OCI-LY7 (cell line): Measurements from ENCODE around the gene ZFHX3. TPM values are rescaled to one million over a fixed set of nuclear protein-coding genes. Genes with fewer than 3 reads are reported as not detected.

ENCODE experiments used
- BruUV-seq: library from RNA; stranded (reverse); fragments of 400-500 nt; replicated peaks from 2 replicates; lab custom pipeline; 2021; lab: Mats Ljungman, UMichigan
- CTCF ChIA-PET: fragments of 300-600 bp; sonication (Branson Sonifier 250); formaldehyde crosslinking; loops from one replicate; lab custom pipeline; 2022; ENCODE audit warnings: antibody characterized with exemption; ENCODE audit not compliant: unreplicated experiment; lab: Charles Lee
- POLR2A ChIA-PET: fragments of 300-600 bp; sonication (Branson Sonifier 250); formaldehyde crosslinking; loops from one replicate; lab custom pipeline; 2022; ENCODE audit warnings: antibody characterized with exemption; lab: Charles Lee
- DNase-seq: peaks from one replicate; pipeline ENCODE4 v3.0.0-alpha.2; 2015; ENCODE audit warnings: low spot score
- H2AFZ ChIP-seq: fragments of 200-600 bp; sonication (generic), shearing (Covaris generic); 2 replicates; pipeline ENCODE4 v1.6.1; 2014; ENCODE audit warnings: mild to moderate bottlenecking, antibody characterized with exemption, low read length, moderate library complexity
- H3K27ac ChIP-seq: fragments of 200-600 bp; sonication (generic); 2 replicates; pipeline ENCODE4 v1.5.1; 2014; ENCODE audit warnings: mixed run types, low read depth, mild to moderate bottlenecking, moderate library complexity, low read length, inconsistent platforms; ENCODE audit not compliant: poor library complexity, severe bottlenecking
- H3K36me3 ChIP-seq: fragments of 200-600 bp; sonication (generic); 2 replicates; pipeline ENCODE4 v1.6.1; 2014; ENCODE audit warnings: mild to moderate bottlenecking, antibody characterized with exemption, low read length, moderate library complexity, mixed read lengths; ENCODE audit not compliant: insufficient read depth
- H3K4me1 ChIP-seq: fragments of 200-600 bp; sonication (generic); 2 replicates; pipeline ENCODE4 v1.5.1; 2014; ENCODE audit warnings: mild to moderate bottlenecking, low read length; ENCODE audit not compliant: insufficient read depth, poor library complexity, severe bottlenecking
- H3K4me2 ChIP-seq: fragments of 200-600 bp; sonication (generic); 2 replicates; pipeline ENCODE4 v1.6.1; 2014; ENCODE audit warnings: mild to moderate bottlenecking, low read length
- H3K4me3 ChIP-seq: fragments of 200-600 bp; sonication (generic); 2 replicates; pipeline ENCODE4 v1.5.1; 2014; ENCODE audit warnings: mild to moderate bottlenecking, low read depth, low read length; ENCODE audit not compliant: poor library complexity, severe bottlenecking
- H3K79me2 ChIP-seq: fragments of 200-600 bp; sonication (generic); 2 replicates; pipeline ENCODE4 v1.6.1; 2016; ENCODE audit warnings: low read depth, mild to moderate bottlenecking, low read length, moderate library complexity, mixed read lengths; ENCODE audit not compliant: insufficient read depth
- H3K9me2 ChIP-seq: fragments of 200-600 bp; sonication (generic); 2 replicates; pipeline ENCODE4 v1.6.1; 2016; ENCODE audit warnings: mild to moderate bottlenecking, low read length, mixed read lengths; ENCODE audit not compliant: insufficient read depth
- H3K9me3 ChIP-seq: fragments of 200-600 bp; sonication (generic); 2 replicates; pipeline ENCODE4 v1.6.1; 2014; ENCODE audit warnings: mild to moderate bottlenecking, mixed run types, low read length, mixed read lengths
- H4K20me1 ChIP-seq: fragments of 200-600 bp; sonication (generic); 2 replicates; pipeline ENCODE4 v1.6.1; 2014; ENCODE audit warnings: mild to moderate bottlenecking, antibody characterized with exemption, low read length, moderate library complexity, mixed read lengths; ENCODE audit not compliant: insufficient read depth
- EZH2phosphoT487 ChIP-seq: fragments of 200-600 bp; sonication (generic); IDR thresholded peaks from 2 replicates; pipeline ENCODE4 v1.6.1; 2018; ENCODE audit warnings: low read depth, borderline replicate concordance, mild to moderate bottlenecking, mixed run types, antibody characterized with exemption, low read length, moderate library complexity, mixed read lengths
- intact Hi-C: fragments of 100-400 bp; cut with micrococcal nuclease; formaldehyde crosslinking; loops from one replicate; pipeline ENCODE4 v1.10.0; 2022; ENCODE audit not compliant: unreplicated experiment
- total RNA-seq, 2 experiments: library from RNA; depleted of rRNA in 1 of 2; stranded (reverse); fragments of >200 nt in 1 of 2; shearing (Covaris generic) in 1 of 2; gene quantifications; 2 replicates each; pipeline ENCODE4 v1.2.3, GENCODE V29; 2014 to 2022
- TF ChIP-seq, protein P1 (sequence below): fragments of 200-600 bp; sonication (generic); conservative IDR thresholded peaks from 2 replicates; pipeline ENCODE4 v1.5.1; 2014; ENCODE audit warnings: mild to moderate bottlenecking, antibody characterized with exemption, low read length, moderate library complexity, mixed read lengths

The ZFHX3 gene
- total RNA-seq, 2 experiments from 2014 or later, result 1.3 to 6.2 TPM

DNA sequence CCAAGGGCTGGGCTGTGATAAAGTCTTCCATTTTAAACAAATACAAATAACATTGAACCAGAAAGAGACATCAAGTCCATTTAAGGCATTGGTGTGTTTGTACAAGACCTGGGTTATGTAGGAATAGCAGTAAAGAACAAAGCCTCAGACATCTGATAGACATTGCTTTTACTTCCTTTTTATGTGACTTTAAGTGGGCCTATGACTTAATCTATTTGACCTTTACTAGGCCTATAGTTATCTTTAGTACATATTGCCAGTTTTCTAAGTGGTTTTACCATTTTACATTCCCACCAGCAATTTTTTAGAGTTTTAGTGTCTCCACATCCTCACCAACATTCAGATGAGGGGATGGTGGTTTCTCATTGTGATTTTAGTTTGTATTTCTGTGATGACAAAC, 298.8 kb downstream of the ZFHX3 start:
- H3K9me2 ChIP-seq, result no peaks in the 10 kb centered on the region
- H3K4me2 ChIP-seq, result no peak overlapping the region
- no peaks in the 10 kb centered on the region for H3K36me3 ChIP-seq
- intact Hi-C loops, result no loop called here
- H4K20me1 ChIP-seq, result no peaks in the 10 kb centered on the region
- H3K79me2 ChIP-seq, result no peaks in the 10 kb centered on the region
- CTCF ChIA-PET, result no interaction called here
- no peaks in the 10 kb centered on the region for H3K9me3 ChIP-seq
- no peak for DNase-seq
- no TSS peak for BruUV-seq
- TF ChIP-seq, protein P1, sequence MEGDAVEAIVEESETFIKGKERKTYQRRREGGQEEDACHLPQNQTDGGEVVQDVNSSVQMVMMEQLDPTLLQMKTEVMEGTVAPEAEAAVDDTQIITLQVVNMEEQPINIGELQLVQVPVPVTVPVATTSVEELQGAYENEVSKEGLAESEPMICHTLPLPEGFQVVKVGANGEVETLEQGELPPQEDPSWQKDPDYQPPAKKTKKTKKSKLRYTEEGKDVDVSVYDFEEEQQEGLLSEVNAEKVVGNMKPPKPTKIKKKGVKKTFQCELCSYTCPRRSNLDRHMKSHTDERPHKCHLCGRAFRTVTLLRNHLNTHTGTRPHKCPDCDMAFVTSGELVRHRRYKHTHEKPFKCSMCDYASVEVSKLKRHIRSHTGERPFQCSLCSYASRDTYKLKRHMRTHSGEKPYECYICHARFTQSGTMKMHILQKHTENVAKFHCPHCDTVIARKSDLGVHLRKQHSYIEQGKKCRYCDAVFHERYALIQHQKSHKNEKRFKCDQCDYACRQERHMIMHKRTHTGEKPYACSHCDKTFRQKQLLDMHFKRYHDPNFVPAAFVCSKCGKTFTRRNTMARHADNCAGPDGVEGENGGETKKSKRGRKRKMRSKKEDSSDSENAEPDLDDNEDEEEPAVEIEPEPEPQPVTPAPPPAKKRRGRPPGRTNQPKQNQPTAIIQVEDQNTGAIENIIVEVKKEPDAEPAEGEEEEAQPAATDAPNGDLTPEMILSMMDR, result no peak
- no peak for TF ChIP-seq EZH2phosphoT487
- no peaks in the 10 kb centered on the region for H3K4me1 ChIP-seq
- POLR2A ChIA-PET, result no interaction called here
- no peak overlapping the region for H2AFZ ChIP-seq
- H3K4me3 ChIP-seq, result no peak overlapping the region
- no peak overlapping the region for H3K27ac ChIP-seq

DNA sequence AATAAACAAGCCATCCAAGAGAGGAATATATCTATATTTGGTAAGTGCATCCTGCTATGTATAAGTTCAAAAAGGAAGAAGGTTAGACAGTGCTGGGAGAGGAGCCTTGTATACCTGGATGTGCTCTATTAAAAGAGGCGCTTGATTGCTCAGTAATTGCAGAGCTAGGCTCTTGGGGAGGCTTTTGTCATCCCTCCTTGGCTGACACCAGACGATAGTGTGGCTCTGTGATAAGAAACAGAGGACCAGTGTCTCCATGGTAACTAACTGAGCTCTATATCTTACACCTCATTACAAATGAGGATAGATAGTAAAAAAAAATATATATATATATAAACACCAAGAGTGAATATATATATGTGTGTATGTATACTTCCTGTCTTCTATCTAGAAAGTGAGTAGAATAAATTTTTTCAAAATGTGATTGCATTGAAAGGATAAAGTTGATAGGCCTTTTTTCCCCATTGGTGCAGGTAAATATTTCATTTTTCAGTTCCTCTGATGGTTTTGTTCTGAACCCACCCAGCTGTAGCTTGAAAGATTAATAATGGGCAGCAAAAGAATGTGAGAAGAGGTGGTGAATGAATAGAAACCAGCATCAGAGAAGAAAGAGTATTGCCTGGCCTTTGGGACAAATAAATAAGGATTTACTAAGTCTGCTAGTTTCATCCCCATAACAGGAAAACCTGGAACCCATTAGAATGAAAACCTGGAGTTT, 303.7 kb downstream of the ZFHX3 start:
- no peak overlapping the region for H2AFZ ChIP-seq
- POLR2A ChIA-PET, result interaction anchor here (0.7 kb wide), 1 partner anchor 53 kb away, joined by 3 read pairs; no protein-coding TSS in a partner anchor
- CTCF ChIA-PET, result interaction anchor here (0.6 kb wide), 1 partner anchor 19 kb away, joined by 3 read pairs; no protein-coding TSS in a partner anchor

More for the DNA sequence above, 303.7 kb downstream of the ZFHX3 start:
- Histone ChIP-seq H3K9me3 (no peaks in the 10 kb centered on the region), H3K4me1 (no peaks in the 10 kb centered on the region), H3K27ac (no peak overlapping the region), H3K36me3 (no peaks in the 10 kb centered on the region), H3K4me2 (no peak overlapping the region), H3K79me2 (no peaks in the 10 kb centered on the region), H3K9me2 (no peaks in the 10 kb centered on the region), H4K20me1 (no peaks in the 10 kb centered on the region), H3K4me3 (no peak overlapping the region)
- TF ChIP-seq, protein P1, result no peak
- TF ChIP-seq EZH2phosphoT487, result no peak
- intact Hi-C loops, result no loop called here
- DNase-seq, result no peak
- no TSS peak for BruUV-seq
